K562 (cell line): Measurements from ENCODE around the gene TMEM86B. TPM values are rescaled to one million over a fixed set of nuclear protein-coding genes. Genes with fewer than 3 reads are reported as not detected.

Source experiments
- DPF2 ChIP-seq: fragments of 450-650 bp; IDR thresholded peaks from 2 replicates; pipeline ENCODE4 v1.6.1; 2016
- ELF1 ChIP-seq: fragments of 200-800 bp; sonication (Bioruptor generic); IDR thresholded peaks from 2 replicates; pipeline ENCODE4 v1.6.1; 2016; ENCODE audit warnings: missing genetic modification characterization, missing compliant biosample characterization
- FOXK2 ChIP-seq, 2 experiments: fragments of 450-650 bp; IDR thresholded peaks in 1 of 2; conservative IDR thresholded peaks in 1 of 2; 2 replicates each; pipeline ENCODE4 v1.6.1; 2016; ENCODE audit warnings: low read depth in 2 of 2, mild to moderate bottlenecking in 1 of 2
- GTF2B ChIP-seq: IDR thresholded peaks from 2 replicates; pipeline ENCODE4 v1.6.1; 2011; ENCODE audit not compliant: insufficient read length; ENCODE audit errors: extremely low read depth
- HMGXB4 ChIP-seq: sonication (generic); formaldehyde crosslinking; IDR thresholded peaks from 2 replicates; pipeline ENCODE4 v1.8.1; 2023; ENCODE audit warnings: mild to moderate bottlenecking, missing genetic modification reagents
- HNRNPUL1 ChIP-seq: fragments of 200-400 bp; formaldehyde crosslinking; IDR thresholded peaks from 2 replicates; pipeline ENCODE4 v1.6.1; 2017; ENCODE audit warnings: low read length
- SMARCA5 ChIP-seq: fragments of 450-650 bp; IDR thresholded peaks from 2 replicates; pipeline ENCODE4 v1.6.1; 2016
- ZNF584 ChIP-seq: fragments of 200-800 bp; sonication (Bioruptor generic); IDR thresholded peaks from 2 replicates; pipeline ENCODE4 v1.6.1; 2016; ENCODE audit warnings: low read depth, mild to moderate bottlenecking, missing genetic modification characterization, missing compliant biosample characterization
- ZNF785 ChIP-seq: fragments of 250-450 bp; sonication (Bioruptor Pico); IDR thresholded peaks from 2 replicates; pipeline ENCODE4 v1.4.0; 2020; ENCODE audit warnings: mild to moderate bottlenecking
- polyA plus RNA-seq, 8 experiments: library from polyadenylated mRNA; depleted of rRNA in 4 of 8; stranded (reverse) in 5 of 8; unstranded in 3 of 8; fragments of >200 nt; fragmentation: Nextera tagmentation in 2 of 8; fragmentation: Illumina TruSeq in 1 of 8; extraction: Ambion mirVana in 2 of 8; extraction: Trizol in 1 of 8; gene quantifications; 2 replicates each; pipeline versions ENCODE4 v1.2.1 to v1.2.3, GENCODE V29; 2011 to 2014; ENCODE audit warnings: inconsistent platforms in 1 of 8, missing spikeins in 1 of 8
- total RNA-seq, 7 experiments: library from RNA; depleted of rRNA in 6 of 7; stranded (reverse); fragments of >200 nt in 6 of 7; fragmentation: Illumina TruSeq in 2 of 7; extraction: Trizol in 2 of 7; gene quantifications; 2 replicates each; pipeline versions ENCODE4 v1.2.1 to v1.2.3, GENCODE V29; 2011 to 2021; ENCODE audit warnings: low replicate concordance in 1 of 7
- TF ChIP-seq, protein P1 (sequence below): IDR thresholded peaks from 3 replicates; pipeline ENCODE4 v1.6.1; 2011; ENCODE audit warnings: borderline replicate concordance, mild to moderate bottlenecking, moderate library complexity; ENCODE audit not compliant: insufficient read length; ENCODE audit errors: extremely low read depth
- TF ChIP-seq, protein P2 (sequence below), 2 experiments: fragments of 450-650 bp in 1 of 2; sonication (generic) in 1 of 2; formaldehyde crosslinking in 1 of 2; IDR thresholded peaks; 2 replicates each; pipeline versions ENCODE4 v1.7.1 to v1.9.0; 2016 to 2022; ENCODE audit warnings: inconsistent platforms in 1 of 2, mild to moderate bottlenecking in 1 of 2, missing genetic modification reagents in 1 of 2

The TMEM86B gene
- total and polyA plus RNA-seq, 9 of the 15 experiments (the other 6 are each of a cell fraction or from before 2014, with no cell fraction given) = 0.28 to 7.9 (median 2.1) TPM

GRCh38 chr19:55259540-55260210, 31.1 kb upstream of the TMEM86B start (continued):
- TF ChIP-seq ELF1 (tag) (peak; percentile 41; the same call in 1 of the 2 replicates), ZNF584 (CRISPR knock-in tag) (no peak; the same call in 1 of the 2 replicates), HNRNPUL1 (0 out of 2 replicates have a peak, but pooled peaks have one; percentile 50), ZNF785 (CRISPR knock-in tag) (no peak), GTF2B (no peak), DPF2 (0 out of 2 replicates have a peak, but pooled peaks have one; percentile 47), HMGXB4 (CRISPR knock-in tag) (0 out of 2 replicates have a peak, but pooled peaks have one; percentile 13), SMARCA5 (no peak), FOXK2 (conservative IDR thresholded peaks at IDR 0.05 in 1 of 2, IDR thresholded peaks at IDR 0.05 in 1 of 2; ENCODE audit: low read depth in 2 of 2) (no peak; a peak in 2 of 4 replicates)
- TF ChIP-seq, protein P1, sequence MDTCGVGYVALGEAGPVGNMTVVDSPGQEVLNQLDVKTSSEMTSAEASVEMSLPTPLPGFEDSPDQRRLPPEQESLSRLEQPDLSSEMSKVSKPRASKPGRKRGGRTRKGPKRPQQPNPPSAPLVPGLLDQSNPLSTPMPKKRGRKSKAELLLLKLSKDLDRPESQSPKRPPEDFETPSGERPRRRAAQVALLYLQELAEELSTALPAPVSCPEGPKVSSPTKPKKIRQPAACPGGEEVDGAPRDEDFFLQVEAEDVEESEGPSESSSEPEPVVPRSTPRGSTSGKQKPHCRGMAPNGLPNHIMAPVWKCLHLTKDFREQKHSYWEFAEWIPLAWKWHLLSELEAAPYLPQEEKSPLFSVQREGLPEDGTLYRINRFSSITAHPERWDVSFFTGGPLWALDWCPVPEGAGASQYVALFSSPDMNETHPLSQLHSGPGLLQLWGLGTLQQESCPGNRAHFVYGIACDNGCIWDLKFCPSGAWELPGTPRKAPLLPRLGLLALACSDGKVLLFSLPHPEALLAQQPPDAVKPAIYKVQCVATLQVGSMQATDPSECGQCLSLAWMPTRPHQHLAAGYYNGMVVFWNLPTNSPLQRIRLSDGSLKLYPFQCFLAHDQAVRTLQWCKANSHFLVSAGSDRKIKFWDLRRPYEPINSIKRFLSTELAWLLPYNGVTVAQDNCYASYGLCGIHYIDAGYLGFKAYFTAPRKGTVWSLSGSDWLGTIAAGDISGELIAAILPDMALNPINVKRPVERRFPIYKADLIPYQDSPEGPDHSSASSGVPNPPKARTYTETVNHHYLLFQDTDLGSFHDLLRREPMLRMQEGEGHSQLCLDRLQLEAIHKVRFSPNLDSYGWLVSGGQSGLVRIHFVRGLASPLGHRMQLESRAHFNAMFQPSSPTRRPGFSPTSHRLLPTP = no peak
- TF ChIP-seq, protein P2, sequence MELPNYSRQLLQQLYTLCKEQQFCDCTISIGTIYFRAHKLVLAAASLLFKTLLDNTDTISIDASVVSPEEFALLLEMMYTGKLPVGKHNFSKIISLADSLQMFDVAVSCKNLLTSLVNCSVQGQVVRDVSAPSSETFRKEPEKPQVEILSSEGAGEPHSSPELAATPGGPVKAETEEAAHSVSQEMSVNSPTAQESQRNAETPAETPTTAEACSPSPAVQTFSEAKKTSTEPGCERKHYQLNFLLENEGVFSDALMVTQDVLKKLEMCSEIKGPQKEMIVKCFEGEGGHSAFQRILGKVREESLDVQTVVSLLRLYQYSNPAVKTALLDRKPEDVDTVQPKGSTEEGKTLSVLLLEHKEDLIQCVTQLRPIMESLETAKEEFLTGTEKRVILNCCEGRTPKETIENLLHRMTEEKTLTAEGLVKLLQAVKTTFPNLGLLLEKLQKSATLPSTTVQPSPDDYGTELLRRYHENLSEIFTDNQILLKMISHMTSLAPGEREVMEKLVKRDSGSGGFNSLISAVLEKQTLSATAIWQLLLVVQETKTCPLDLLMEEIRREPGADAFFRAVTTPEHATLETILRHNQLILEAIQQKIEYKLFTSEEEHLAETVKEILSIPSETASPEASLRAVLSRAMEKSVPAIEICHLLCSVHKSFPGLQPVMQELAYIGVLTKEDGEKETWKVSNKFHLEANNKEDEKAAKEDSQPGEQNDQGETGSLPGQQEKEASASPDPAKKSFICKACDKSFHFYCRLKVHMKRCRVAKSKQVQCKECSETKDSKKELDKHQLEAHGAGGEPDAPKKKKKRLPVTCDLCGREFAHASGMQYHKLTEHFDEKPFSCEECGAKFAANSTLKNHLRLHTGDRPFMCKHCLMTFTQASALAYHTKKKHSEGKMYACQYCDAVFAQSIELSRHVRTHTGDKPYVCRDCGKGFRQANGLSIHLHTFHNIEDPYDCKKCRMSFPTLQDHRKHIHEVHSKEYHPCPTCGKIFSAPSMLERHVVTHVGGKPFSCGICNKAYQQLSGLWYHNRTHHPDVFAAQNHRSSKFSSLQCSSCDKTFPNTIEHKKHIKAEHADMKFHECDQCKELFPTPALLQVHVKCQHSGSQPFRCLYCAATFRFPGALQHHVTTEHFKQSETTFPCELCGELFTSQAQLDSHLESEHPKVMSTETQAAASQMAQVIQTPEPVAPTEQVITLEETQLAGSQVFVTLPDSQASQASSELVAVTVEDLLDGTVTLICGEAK (IDR thresholded peaks at IDR 0.05) = 0 out of 2 replicates have a peak, but pooled peaks have one; percentile 70
- TF ChIP-seq, protein P2 (CRISPR knock-in tag; IDR thresholded peaks at IDR 0.05) = no peak
